Stimulated activated CD4-positive, alpha-beta T cell treated with anti-CD3 and anti-CD28 coated beads, Interleukin-4, amount 100 ng/mL, for 4 hours (primary cell): ENCODE measurements around the gene AATK.
A peak's percentile ranks its signal among the peaks of the same experiment; 100 is the strongest.

Experiments
- DNase-seq, 2 experiments: peaks; one replicate each; pipeline ENCODE4 v3.0.0-alpha.2; 2020

AATK gene

DNA sequence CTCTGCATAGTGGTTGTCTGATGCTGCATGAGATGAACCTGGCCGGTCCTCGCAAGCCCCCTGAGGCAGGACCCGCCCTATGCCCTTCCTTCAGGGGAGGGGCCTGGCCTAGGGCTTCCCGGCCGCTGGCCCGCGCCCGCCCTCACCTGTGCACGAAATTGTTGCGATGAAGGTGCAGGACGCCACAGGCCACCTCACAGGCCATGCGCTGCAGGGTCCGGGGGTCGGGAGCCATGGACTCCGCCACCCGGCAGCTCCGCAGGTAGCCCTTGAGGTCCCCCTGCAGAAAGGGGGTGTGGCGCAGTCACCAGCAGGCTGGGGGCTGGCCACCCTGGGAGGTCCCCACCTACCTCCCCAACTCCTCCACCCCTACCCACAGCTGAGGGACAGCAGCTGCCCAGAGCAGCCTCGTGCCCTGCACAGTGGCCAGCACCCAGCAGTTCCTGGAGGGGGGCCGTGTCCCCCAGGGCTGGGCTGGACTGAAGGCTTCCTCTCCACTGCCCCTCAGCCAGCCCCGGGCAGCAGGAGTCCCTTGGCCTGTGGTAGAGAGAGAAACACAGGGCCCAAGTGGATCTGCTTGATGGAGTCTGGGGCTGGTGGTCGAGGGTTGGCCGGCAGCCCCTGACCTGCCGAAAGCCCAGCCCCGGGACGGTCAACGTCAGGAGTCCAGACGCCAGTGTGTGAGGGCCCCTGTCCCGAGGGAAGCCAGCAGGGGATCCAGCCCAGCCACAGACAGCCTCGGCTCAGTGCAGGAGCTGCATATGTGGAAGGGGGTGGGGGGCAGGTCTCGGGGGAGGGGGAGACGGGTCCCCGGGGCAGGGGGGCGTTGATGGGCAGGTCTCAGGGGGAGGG, 39.5 kb downstream of the AATK start:
- DNase-seq, result no peak

DNA sequence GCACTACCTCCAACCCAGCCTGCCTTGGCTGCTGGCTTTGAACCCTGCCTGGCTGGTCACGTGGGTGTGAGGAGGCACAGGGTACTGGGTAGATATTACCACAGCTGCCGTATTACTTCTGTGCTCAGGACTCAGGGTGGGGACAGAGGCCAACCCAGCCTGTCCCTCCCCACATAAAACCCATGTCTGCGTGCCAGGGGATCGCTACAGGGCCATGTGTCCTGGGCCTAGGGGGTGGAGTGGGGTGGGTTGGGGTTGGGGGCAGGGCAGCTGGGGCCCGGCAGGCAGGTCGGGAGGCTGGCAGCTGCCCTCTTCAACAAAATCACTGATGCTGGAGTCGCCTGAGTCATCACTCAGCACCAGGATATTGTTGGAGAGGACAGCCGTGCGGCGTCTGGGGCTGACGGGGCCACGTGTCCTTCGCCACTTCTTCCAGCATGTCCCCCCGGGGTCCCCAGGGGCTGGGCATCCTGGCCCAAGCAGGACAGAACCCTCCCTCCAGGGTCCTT, 40.4 kb downstream of the AATK start:
- no peak for DNase-seq

DNA sequence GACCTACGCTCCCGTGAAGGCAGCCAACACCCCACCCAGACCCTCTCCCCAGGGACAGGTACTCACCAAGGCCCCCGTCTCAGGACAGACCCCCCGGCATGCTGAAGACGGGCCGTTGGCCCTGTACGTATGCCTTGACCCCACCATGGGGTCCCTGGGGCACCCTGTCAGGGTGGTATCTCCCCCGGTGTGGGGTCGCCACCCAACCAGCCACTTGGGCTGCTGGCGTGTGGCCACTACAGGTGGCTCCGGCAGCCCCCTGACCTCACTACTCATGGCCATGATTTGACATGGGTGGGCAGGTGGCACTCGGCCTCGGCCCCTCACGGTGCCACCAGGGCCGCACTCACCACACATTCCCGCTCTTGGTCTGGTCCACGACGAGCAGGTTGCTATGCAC, 41.6 kb downstream of the AATK start:
- DNase-seq, result no peak

DNA sequence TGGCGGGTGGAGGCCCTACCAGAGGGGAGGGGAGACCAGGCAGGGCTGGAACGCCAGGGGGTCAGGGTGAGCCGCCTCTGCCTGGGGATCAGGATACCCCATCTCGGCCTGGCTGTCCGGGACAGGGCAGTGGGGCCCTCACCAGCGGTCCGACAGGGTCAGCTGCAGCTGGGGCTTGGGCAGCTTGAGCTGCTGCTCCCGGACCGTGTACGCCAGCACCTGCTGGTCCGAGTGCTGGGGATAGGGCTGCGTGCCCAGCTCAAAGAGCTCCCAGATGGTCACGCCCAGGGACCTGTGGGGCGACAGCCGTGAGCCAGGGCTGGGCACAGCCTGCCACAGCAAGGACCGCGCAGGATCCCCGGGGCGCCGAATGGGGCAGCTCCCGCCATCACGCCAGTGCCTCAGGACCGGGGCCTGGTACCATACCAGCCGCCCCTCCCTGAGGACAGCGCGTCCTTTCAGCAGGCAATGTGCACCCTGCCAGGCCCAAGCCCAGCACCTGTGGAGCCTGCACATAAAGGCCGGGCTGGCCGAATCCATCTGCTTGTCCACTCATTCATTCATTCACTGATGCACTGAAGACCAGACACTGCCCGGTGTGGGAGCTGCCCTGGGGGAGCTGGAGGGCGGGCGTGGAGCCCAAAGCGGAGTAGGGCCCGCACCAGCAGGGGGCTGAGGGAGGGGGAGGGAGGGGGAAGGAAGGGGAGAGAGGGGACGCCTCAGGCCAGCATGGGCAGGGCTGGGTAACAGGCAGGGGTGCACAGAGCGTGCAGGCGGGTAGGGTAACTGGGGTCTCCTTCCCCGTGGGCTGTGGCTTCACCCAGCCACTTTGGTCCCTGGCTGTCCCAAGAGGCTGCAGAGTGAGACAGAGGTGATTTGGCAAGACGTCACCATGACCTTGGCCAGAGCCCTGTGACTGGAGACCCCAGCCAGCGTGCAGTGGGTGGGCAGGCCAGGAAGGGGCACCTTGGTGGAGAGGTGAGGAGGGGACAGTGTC, 42.7 kb downstream of the AATK start:
- DNase-seq, result no peak

DNA sequence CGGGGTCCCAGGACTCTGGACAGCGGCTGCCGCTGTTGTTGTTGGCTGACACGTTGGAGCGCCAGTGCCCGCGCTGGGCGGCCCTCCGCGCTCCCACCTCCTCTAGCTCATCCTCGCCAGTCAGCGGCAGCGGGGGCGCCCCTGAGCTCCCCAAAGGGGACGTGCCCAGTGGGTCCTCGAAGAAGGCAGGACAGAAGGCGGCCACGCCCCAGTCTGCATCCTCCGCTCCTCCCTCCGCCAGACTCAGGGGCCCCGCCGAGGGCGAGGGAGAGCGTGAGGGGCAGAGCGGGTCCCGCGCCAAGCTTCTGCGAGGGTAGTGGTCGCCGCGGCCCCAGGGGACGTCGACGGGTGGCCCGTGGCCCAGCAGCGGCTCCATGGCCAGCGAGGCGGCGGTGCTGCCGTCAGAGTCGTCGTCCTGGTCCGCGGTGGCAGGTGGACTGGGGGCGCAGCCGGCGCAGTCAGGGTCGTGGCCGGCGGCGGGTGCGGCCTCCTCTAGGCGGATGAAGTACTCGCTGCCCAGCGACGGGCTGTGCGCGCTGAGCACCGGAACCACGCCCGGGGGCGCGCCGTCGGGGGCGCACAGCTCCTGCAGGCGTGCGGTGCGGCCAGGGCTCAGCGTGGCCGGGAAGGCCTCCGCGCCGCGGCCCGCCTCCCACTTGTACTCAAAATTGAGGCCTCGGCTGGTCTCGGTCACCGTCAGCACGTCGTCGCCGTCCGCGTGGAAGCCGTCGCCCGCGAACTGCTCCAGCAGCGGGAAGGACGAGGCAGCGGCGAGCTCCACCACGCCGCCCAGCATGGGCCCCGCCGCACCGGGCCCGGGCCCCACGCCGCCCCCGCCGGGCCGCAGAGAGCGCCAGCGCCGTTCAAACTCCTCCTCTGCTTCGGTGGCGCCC, 43.9 kb downstream of the AATK start:
- DNase-seq, result no peak

DNA sequence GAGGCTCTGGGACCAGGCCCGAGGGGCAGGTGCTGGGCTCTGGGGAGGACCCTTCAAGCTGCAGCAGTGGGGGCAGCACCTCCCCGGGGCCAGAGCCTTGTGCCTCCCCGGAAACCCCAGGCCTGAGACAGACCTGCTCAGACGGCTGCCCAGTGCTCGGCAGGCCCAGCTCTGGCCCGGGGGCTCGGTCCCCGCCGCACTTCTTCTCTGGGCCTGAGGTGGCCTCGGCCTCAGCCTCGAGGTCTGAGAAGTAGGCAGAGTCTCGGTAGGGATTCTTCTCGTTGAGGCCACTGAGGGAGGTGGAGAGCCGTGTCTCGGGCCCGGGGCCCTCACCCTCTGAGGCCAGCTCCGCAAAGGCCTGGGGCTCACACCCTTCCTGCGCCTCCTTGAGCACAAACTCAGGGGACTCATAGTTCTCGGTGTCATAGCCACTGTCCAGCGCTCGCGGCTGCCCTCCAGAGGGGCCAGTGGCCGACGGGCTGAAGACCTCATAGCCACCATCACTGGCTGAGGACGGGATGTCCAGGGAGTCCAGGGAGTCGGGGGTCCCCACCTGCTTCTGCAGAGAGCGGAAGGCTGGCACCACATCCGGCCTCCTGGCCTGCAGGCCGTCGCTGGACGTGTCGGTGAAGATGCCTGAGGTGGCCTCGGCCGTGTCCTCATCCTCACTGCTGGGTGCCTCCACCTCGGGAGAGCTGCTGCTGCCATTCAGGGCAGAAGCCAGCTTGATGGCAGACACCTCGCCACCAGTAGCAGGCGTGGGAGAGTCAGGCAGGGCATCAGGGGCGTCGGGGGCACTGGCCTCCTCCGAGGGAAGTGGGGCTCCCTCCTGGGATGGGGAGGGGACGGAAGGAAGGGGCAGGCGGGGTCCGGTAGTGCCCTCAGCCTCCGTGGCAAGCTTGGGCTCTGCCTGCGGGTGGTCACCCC, 45.1 kb downstream of the AATK start:
- no peak for DNase-seq

DNA sequence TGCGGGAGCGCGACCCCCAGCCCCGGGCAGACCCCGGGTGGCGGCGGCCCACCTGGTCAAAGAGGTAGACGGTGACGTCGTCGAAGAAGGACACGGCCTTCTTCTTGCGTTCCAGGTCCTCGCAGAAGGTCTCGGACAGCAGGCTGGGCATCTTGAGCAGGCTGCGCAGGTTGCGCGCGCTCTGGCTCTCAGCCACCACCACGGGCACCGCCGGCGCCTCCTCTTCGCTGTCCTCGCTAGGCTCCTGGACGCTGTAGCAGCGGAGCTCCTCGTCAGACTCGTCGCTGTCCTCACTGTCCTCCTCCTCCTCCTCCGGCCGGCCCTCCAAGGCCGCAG, 45.9 kb downstream of the AATK start:
- no peak for DNase-seq

DNA sequence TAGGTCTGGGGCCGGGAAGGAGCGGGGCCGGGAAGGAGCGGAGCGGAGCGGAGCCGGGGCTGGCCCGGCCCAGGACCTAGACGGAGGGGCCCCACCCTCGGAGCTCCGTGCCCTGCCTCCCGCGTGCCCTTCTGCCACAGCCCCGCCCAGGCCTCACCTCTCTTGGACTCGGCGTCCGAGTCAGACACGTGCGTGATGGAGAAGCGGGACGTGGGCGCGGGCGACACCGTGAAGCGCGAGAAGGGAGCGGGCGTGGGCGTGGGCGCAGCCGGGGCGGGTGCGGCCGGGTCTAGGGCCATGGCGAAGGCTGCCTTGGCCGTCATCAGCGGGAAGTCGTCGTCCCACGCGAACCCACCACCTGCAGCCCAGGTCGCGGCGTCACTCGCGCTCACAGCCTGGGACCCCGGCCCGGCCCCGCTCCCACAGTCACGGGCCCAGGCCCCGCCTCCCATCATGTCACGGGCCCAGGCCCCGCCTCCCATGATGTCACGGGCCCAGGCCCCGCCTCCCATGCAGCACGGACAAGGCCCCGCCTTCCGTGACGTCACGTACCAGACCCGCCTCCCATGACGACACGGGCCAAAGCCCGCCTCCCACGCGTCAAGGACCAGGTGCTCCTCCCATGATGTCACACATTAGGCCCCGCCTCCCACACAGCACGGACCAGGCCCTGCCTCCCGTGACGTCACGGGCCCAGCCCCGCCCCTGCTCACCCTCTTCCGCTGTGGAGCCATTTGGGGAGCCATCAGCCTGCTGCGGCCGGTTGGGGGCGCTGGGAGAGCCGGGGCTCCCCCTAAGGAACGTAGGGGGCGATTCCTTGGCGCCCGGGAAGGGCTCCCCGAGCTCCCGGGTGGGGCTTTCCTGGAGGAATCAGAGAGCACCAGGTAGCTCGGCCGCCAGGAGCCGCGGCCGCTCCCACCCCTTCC, 46.5 kb downstream of the AATK start:
- peak; percentile 73 to 84 for DNase-seq

DNA sequence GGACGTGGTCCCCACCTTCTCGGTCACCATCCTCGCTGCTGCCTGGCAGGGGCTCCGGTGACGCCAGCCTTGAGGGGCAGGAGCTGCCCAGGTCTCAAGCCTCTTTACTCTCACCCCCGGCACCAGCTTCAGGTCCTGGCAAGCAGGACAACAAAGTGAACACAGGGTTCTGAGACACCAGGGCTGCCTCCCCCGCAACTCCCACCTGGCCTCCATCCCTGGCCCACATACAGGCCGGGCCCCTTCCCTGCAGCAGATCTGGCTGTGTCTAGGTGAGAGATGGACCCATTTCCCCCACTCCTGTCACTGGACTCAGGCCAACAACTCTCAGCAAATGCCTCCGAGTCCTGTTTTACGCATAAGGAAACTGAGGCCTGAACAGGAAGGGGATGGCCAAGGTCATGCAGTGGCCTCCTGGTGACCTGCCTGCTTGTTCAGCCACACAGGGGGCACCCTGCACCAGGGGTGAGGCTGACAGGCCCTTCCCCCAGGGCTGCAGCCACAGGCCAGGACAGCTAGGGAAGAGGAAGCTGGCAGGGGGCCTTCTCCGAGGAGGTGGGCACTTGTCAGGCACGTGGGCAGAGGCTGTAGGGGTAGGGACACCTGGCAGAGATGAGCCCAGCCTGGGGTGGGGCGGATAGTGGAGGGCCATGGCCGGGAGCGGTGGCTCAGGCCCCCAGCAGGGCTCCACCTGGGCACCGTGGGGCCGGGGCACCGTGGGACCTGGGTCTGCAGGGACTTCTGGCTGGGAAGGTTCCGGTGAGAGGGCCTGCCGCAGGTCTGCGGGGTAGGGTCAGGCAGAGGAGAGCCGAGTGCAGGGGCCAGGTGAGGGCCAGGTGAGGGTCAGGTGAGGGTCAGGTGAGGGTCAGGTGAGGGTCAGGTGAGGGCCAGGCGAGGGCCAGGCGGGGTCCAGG, 47.5 kb downstream of the AATK start:
- DNase-seq, result no peak

DNA sequence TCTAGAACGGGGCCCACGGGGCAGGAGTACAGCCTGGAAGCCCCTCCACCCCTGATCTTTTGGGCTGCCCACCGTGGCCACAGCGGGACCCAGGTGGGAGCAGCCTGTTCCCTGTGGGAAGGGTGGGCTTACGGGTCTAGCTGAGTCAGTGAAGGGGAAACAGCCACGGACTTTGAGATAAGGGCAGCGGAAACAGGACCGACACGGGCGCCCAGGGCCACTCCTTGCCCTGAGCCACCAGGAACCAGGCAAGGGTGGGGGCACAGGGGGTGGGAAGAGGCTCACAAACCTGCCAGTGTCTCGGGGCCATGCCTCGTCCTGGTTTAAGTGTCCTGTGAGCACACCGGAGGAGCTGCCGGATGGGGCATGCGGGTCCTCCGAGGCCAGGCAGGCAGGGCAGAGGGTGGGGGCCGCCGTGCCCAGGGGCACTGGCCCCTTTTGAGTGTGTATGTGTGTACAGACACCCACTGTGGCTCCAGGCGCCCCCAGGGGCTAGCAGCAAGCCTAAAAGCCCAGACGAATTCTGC, 48.3 kb downstream of the AATK start:
- DNase-seq, result no peak

DNA sequence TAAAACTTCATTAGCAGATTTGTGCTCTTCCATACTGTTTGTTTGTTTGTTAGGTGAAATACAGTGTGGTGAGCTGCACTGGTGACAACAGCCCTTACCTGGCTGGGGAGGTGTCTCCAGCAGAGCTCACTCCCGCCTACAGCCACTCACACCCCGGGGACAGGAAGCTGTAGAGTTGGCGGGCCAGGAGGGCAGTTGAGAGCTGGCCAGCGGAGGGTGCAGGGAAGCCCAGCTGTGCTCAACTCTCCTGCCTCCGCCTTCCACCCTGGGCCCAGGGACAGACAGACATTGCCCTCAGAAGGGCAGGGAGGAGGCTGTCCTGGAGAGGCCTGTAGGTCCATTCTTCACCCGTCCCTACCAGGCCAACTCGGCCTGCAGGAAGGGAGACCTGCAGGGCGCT, 49.3 kb downstream of the AATK start:
- DNase-seq, result no peak

DNA sequence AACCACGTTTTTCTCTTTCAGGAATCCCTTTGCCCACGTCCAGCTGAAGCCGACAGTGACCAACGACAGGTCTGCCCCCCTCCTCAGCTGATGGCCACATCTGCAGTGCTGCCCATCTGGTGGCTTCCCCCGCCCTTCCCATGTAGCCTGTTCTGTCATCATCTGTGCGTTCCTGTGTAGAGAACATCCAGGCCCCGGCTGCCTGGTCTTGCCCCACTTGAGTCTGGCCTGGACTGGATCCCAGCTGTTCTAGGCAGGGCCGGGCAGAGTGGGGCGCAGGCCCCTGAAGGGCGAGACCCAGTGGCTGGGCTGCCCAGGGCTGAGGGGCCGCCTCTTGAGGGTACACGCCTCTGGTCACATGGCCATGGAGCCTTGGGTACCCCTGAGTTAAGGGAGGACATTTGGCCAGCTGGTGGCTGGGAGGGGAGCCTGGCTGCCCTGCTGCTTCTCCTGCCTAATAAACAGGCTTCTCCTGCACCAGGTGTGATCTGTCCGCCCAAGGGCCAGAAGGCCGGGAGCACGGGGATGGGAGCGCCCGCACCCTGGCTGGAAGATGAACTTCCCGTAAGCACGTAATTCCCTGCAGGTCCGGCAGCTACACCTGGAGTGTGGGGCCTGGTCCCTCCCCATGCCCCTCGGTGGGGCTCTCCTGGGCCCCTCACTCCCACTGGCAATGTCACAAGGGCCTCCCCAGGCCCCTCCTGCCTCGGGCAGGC, 50.1 kb downstream of the AATK start:
- DNase-seq, result no peak

DNA sequence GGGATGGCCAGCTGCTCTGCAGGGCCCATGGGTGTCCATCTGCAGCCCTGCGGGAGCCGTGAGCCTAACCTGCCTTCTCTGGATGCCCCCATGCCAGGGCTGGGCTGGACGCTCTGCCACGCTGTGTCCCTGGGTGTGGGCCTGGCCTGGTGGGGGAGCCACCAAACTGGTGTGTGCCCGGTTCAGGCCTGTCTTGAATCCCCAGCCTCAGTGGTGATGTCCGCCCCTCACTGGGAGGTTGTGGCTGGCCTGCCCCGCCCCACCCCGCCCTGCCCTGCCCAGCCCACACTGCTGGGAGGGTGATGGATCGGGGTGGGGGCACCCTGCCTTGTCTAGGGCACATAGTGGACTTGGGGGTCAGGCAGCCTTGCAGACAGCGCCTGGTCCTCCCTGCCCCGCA, 50.8 kb downstream of the AATK start:
- DNase-seq, result no peak

DNA sequence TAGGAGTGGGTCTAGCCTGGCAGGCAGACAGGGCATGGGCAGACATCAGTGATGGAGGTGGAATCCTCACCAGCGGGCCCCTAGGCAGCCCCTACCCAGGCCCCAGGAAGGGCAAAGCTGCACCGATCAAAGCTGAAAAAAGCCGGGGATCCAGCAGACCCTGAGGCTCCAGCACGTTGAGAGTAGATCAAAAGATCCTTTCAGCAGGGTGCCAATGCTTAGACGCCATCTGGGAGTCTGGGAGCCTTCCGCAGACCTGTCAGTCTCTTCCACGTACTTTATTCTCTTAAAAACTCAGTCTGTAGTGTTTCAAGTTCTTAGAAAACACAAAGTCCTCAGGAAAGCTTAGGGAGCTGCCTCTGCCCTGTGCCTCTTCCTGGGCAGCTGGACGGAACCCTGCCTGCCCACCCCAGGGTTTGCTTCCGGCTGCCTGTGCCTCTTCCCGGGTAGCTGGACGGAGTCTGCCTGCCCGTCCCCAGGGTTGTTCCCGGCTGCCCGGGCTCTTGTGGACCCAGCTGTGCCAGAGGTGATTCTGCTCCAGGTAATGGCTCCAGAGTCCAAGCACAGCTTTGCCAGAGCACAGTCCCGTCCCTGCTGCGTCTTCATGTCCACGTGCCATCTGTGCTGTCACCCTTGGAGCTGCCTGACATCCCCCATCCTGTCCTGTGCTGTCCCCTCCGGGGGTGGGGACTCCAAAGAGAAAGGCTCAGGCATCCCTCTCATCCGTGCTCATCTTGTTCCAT, 51.5 kb downstream of the AATK start:
- no peak for DNase-seq

DNA sequence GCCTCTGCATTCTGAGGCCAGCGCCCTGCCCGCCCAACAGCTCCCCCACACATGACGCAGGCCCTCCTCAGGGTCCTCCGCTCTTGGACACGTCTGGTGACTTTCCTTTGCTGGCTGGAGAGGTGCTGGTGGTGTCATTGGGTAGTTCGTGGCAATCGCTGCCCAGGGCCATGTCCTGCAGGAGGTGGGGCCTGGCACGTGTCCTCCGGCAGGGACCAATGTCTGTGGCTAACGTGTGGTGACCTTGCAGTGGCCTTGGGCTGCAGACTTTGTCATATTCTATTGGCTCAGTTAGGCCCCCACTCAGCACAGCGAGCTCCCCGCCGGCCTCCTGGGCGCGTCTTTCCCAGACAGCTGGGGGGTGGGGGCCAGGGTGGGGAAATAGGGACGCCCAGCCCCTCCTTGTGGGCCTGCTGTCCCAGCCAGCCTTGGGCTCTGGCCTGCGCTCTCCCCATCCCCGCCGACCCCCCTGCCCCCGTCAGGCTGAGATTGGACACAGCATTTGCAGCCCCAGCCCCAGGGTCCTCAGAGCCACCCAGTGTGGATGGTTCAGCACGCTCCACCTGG, 52.8 kb downstream of the AATK start:
- no peak for DNase-seq

DNA sequence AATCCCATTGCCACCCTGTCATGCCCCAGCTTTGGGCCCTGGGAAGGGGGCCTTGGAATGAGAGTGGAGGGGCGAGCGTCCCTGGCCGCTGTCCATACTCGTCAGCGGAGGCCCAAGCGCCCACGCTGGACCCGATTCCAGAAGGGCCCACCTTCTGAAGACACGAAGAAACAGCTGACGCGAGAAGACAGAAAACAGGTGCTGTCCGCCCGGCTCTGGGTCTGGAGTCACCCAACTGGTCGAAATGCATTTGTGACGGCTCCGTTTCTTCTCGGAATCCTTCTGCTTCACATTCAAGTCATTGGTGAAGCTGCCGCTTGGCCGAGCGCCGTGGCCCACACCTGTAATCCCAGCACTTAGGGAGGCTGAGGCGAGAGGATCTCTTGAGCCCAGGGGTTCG, 53.6 kb downstream of the AATK start:
- DNase-seq, result no peak

DNA sequence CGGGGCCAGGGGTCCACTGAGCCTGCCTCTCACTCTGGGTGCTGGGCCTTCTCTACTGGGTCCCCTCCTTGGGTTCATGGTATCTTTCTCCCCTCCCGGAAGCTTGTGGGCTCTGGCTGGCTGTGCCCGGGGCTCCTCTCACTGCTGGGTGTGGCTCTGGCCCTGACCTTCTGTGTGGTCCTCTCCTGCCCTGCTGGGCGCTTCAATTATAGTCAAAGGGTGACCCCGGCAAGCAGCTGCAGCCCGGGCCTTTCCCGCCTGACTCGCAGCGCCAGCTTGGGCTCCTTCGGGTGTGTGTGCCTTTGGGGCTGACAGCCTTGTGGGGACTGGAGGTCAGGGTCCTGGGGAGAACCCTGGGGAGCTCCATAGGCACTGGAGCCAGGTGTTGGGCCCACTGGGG, 55.0 kb downstream of the AATK start:
- no peak for DNase-seq
